HEK293 (cell line): ENCODE results near the gene NCKAP5L.

Experiments
- CTCF ChIA-PET: fragments of 350-600 bp; formaldehyde crosslinking; extraction: SDS; loops from one replicate; lab custom pipeline; 2021; ENCODE audit warnings: antibody characterized with exemption; lab: Yijun Ruan, JAX
- POLR2A ChIA-PET: fragments of 300-600 bp; formaldehyde crosslinking; extraction: SDS; loops from one replicate; lab custom pipeline; 2020; ENCODE audit warnings: antibody characterized with exemption, inconsistent platforms; lab: Yijun Ruan, JAX
- H3K27ac ChIP-seq: fragments of 200-500 bp; sonication (Bioruptor generic); 2 replicates; pipeline ENCODE4 v1.5.1; 2014; ENCODE audit warnings: low read depth, low read length, control low read depth, inconsistent platforms; ENCODE audit errors: extremely low read depth
- H3K36me3 ChIP-seq, 2 experiments: fragments of 200-500 bp in 1 of 2; sonication (Bioruptor generic) in 1 of 2; 1 replicate in 1 of 2; 2 replicates in 1 of 2; pipeline ENCODE4 v1.5.1; 2014 to 2017; ENCODE audit warnings: inconsistent platforms in 2 of 2, low read length in 2 of 2; ENCODE audit not compliant: control insufficient read depth in 2 of 2, insufficient read depth in 1 of 2
- H3K4me1 ChIP-seq: fragments of 200-500 bp; sonication (Bioruptor generic); 2 replicates; pipeline ENCODE4 v1.5.1; 2014; ENCODE audit warnings: mild to moderate bottlenecking, low read length, inconsistent platforms; ENCODE audit not compliant: control insufficient read depth, insufficient read depth
- H3K4me3 ChIP-seq: 2 replicates; pipeline ENCODE4 v1.5.1; 2011; ENCODE audit warnings: low read depth, mild to moderate bottlenecking, control low read depth, low read length, moderate library complexity
- H3K9me3 ChIP-seq: fragments of 200-500 bp; sonication (Bioruptor generic); 2 replicates; pipeline ENCODE4 v1.5.1; 2014; ENCODE audit warnings: low read depth, low read length, inconsistent platforms; ENCODE audit not compliant: control insufficient read depth, insufficient read depth
- KLF1 ChIP-seq: fragments of 450-650 bp; formaldehyde crosslinking; IDR thresholded peaks from 2 replicates; pipeline ENCODE4 v1.5.1; 2016; ENCODE audit warnings: missing biosample characterization, missing genetic modification characterization
- OVOL3 ChIP-seq: fragments of 450-650 bp; formaldehyde crosslinking; IDR thresholded peaks from 2 replicates; pipeline ENCODE4 v1.5.1; 2016; ENCODE audit warnings: missing biosample characterization, missing genetic modification characterization
- TRIM28 ChIP-seq: IDR thresholded peaks from 2 replicates; pipeline ENCODE4 v1.6.1; 2011; ENCODE audit warnings: low read length, control low read depth, borderline replicate concordance
- ZBTB11 ChIP-seq: fragments of 450-650 bp; formaldehyde crosslinking; conservative IDR thresholded peaks from 2 replicates; pipeline ENCODE4 v1.5.1; 2016; ENCODE audit warnings: low read depth, missing biosample characterization, missing genetic modification characterization
- ZBTB21 ChIP-seq: fragments of 450-650 bp; formaldehyde crosslinking; IDR thresholded peaks from 2 replicates; pipeline ENCODE4 v1.5.1; 2017; ENCODE audit warnings: missing biosample characterization, missing genetic modification characterization
- ZBTB48 ChIP-seq: fragments of 450-650 bp; formaldehyde crosslinking; IDR thresholded peaks from 2 replicates; pipeline ENCODE4 v1.5.1; 2016; ENCODE audit warnings: missing biosample characterization, missing genetic modification characterization
- ZEB2 ChIP-seq: fragments of 450-650 bp; formaldehyde crosslinking; IDR thresholded peaks from 2 replicates; pipeline ENCODE4 v1.5.1; 2016; ENCODE audit warnings: missing biosample characterization, missing genetic modification characterization
- ZFP41 ChIP-seq: fragments of 450-650 bp; formaldehyde crosslinking; IDR thresholded peaks from 2 replicates; pipeline ENCODE4 v1.5.1; 2016; ENCODE audit warnings: missing biosample characterization, missing genetic modification characterization, borderline replicate concordance
- ZNF121 ChIP-seq: fragments of 450-650 bp; formaldehyde crosslinking; IDR thresholded peaks from 2 replicates; pipeline ENCODE4 v1.5.1; 2016; ENCODE audit warnings: missing biosample characterization, missing genetic modification characterization
- ZNF24 ChIP-seq: fragments of 450-650 bp; formaldehyde crosslinking; IDR thresholded peaks from 2 replicates; pipeline ENCODE4 v1.5.1; 2016; ENCODE audit warnings: missing biosample characterization, missing genetic modification characterization
- ZNF274 ChIP-seq, 2 experiments: fragments of 200-500 bp in 1 of 2; fragments of 450-650 bp in 1 of 2; sonication (Bioruptor generic) in 1 of 2; formaldehyde crosslinking in 1 of 2; IDR thresholded peaks; 2 replicates each; pipeline versions ENCODE4 v1.5.1 to v1.6.1; 2014 to 2016; ENCODE audit warnings: borderline replicate concordance in 1 of 2, inconsistent platforms in 1 of 2, low read length in 1 of 2, missing biosample characterization in 1 of 2, missing genetic modification characterization in 1 of 2
- ZNF292 ChIP-seq: fragments of 450-650 bp; formaldehyde crosslinking; IDR thresholded peaks from 2 replicates; pipeline ENCODE4 v1.5.1; 2016; ENCODE audit warnings: low read depth, missing biosample characterization, missing genetic modification characterization, borderline replicate concordance
- ZNF324 ChIP-seq: fragments of 450-650 bp; formaldehyde crosslinking; IDR thresholded peaks from 2 replicates; pipeline ENCODE4 v1.5.1; 2016; ENCODE audit warnings: missing biosample characterization, missing genetic modification characterization
- ZNF488 ChIP-seq: fragments of 450-650 bp; formaldehyde crosslinking; IDR thresholded peaks from 2 replicates; pipeline ENCODE4 v1.5.1; 2016; ENCODE audit warnings: missing biosample characterization, missing genetic modification characterization
- ZNF529 ChIP-seq: fragments of 450-650 bp; formaldehyde crosslinking; IDR thresholded peaks from 2 replicates; pipeline ENCODE4 v1.5.1; 2017; ENCODE audit warnings: missing genetic modification characterization, missing biosample characterization; ENCODE audit not compliant: insufficient replicate concordance
- ZNF600 ChIP-seq: fragments of 450-650 bp; formaldehyde crosslinking; IDR thresholded peaks from 2 replicates; pipeline ENCODE4 v1.5.1; 2016; ENCODE audit warnings: missing biosample characterization, missing genetic modification characterization
- ZNF610 ChIP-seq: fragments of 450-650 bp; formaldehyde crosslinking; IDR thresholded peaks from 2 replicates; pipeline ENCODE4 v1.5.1; 2016; ENCODE audit warnings: missing biosample characterization, missing genetic modification characterization, borderline replicate concordance
- ZNF704 ChIP-seq: fragments of 450-650 bp; formaldehyde crosslinking; IDR thresholded peaks from 2 replicates; pipeline ENCODE4 v1.5.1; 2016; ENCODE audit warnings: missing biosample characterization, missing genetic modification characterization
- ZNF785 ChIP-seq: fragments of 450-650 bp; formaldehyde crosslinking; IDR thresholded peaks from 2 replicates; pipeline ENCODE4 v1.5.1; 2016; ENCODE audit warnings: missing biosample characterization, missing genetic modification characterization
- TF ChIP-seq, protein P1 (sequence below): sonication (generic); formaldehyde crosslinking; IDR thresholded peaks from 2 replicates; pipeline ENCODE4 v1.8.1; 2022; ENCODE audit warnings: mild to moderate bottlenecking, moderate library complexity, missing genetic modification reagents
- TF ChIP-seq, protein P2 (sequence below): fragments of 450-650 bp; formaldehyde crosslinking; conservative IDR thresholded peaks from 2 replicates; pipeline ENCODE4 v1.5.1; 2016; ENCODE audit warnings: low read depth, missing biosample characterization, missing genetic modification characterization

NCKAP5L gene

GRCh38 chr12:49868952-49869815, 41.0 kb upstream of the NCKAP5L start (continued):
- TF ChIP-seq ZBTB11 (tag by site-specific recombination) (0 out of 2 replicates have a peak, but pooled peaks have one; percentile 38), ZNF121 (tag by site-specific recombination) (peak; percentile 99), ZNF488 (tag by site-specific recombination) (no peak), OVOL3 (tag by site-specific recombination) (no peak), ZNF24 (tag by site-specific recombination) (peak; percentile 96), TRIM28 (peak; percentile 94), ZNF324 (tag by site-specific recombination) (peak; percentile 80), KLF1 (tag by site-specific recombination) (no peak; the same call in 1 of the 2 replicates), ZNF704 (no peak), ZBTB48 (tag by site-specific recombination) (peak; percentile 99)
- TF ChIP-seq, protein P1, sequence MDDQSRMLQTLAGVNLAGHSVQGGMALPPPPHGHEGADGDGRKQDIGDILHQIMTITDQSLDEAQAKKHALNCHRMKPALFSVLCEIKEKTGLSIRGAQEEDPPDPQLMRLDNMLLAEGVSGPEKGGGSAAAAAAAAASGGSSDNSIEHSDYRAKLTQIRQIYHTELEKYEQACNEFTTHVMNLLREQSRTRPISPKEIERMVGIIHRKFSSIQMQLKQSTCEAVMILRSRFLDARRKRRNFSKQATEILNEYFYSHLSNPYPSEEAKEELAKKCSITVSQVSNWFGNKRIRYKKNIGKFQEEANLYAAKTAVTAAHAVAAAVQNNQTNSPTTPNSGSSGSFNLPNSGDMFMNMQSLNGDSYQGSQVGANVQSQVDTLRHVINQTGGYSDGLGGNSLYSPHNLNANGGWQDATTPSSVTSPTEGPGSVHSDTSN (CRISPR knock-in tag), result 0 out of 2 replicates have a peak, but pooled peaks have one; percentile 42
- TF ChIP-seq, protein P2, sequence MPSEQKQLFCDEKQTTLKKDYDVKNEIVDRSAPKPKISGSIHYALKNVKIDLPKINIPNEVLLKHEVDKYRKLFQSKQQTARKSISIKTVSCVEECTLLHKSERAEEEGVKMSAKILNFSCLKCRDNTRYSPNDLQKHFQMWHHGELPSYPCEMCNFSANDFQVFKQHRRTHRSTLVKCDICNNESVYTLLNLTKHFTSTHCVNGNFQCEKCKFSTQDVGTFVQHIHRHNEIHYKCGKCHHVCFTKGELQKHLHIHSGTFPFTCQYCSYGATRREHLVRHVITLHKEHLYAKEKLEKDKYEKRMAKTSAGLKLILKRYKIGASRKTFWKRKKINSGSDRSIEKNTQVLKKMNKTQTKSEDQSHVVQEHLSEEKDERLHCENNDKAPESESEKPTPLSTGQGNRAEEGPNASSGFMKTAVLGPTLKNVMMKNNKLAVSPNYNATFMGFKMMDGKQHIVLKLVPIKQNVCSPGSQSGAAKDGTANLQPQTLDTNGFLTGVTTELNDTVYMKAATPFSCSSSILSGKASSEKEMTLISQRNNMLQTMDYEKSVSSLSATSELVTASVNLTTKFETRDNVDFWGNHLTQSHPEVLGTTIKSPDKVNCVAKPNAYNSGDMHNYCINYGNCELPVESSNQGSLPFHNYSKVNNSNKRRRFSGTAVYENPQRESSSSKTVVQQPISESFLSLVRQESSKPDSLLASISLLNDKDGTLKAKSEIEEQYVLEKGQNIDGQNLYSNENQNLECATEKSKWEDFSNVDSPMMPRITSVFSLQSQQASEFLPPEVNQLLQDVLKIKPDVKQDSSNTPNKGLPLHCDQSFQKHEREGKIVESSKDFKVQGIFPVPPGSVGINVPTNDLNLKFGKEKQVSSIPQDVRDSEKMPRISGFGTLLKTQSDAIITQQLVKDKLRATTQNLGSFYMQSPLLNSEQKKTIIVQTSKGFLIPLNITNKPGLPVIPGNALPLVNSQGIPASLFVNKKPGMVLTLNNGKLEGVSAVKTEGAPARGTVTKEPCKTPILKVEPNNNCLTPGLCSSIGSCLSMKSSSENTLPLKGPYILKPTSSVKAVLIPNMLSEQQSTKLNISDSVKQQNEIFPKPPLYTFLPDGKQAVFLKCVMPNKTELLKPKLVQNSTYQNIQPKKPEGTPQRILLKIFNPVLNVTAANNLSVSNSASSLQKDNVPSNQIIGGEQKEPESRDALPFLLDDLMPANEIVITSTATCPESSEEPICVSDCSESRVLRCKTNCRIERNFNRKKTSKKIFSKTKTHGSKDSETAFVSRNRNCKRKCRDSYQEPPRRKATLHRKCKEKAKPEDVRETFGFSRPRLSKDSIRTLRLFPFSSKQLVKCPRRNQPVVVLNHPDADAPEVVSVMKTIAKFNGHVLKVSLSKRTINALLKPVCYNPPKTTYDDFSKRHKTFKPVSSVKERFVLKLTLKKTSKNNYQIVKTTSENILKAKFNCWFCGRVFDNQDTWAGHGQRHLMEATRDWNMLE (tag by site-specific recombination), result 0 out of 2 replicates have a peak, but pooled peaks have one; percentile 31

GRCh38 chr12:49868449-49868848, 40.2 kb upstream of the NCKAP5L start:
- POLR2A ChIA-PET, result interaction anchor here (0.6 to 2.0 kb wide), 7 partner anchors 17 to 1477 kb away, joined by 3 to 6 read pairs (median 4); no protein-coding TSS in a partner anchor

More at GRCh38 chr12:49868449-49868848, 40.2 kb upstream of the NCKAP5L start:
- CTCF ChIA-PET, result interaction anchor here (0.7 to 6.1 kb wide), 22 partner anchors 18 to 206 kb away, joined by 3 to 99 read pairs (median 9); partner anchors contain the start of gene BCDIN3D
- Histone ChIP-seq H3K4me3 (no peak overlapping the region), H3K4me1 (peaks cover 14% of the 10 kb centered on the region), H3K27ac (peak overlapping the region; percentile 63; the same call in 1 of the 2 replicates)
- TF ChIP-seq ZEB2 (no peak), ZNF600 (tag by site-specific recombination) (no peak), ZNF610 (tag by site-specific recombination) (no peak), ZFP41 (tag by site-specific recombination) (no peak), ZNF292 (tag by site-specific recombination) (no peak), ZBTB21 (tag by site-specific recombination) (no peak), ZNF529 (no peak), ZNF274 (IDR thresholded peaks at IDR 0.05; ENCODE audit: low read length) (no peak), ZNF274 (tag by site-specific recombination; IDR thresholded peaks at IDR 0.05; ENCODE audit: borderline replicate concordance) (no peak), ZNF785 (tag by site-specific recombination) (no peak)
- TF ChIP-seq, all 188 proteins: peak for 0
- Histone ChIP-seq H3K9me3 (no peaks in the 10 kb centered on the region), H3K36me3 (no peaks in the 10 kb centered on the region)
